GM12878 (cell line): ENCODE results near the gene PRKCZ. TPM values are rescaled to one million over a fixed set of nuclear protein-coding genes. Genes with fewer than 3 reads are reported as not detected.

Experiments
- ATAC-seq: fragments of 200-7000 bp; cut with Tn5 transposase; 3 replicates; pipeline ENCODE4 v1.9.1; 2020; ENCODE audit warnings: mild to moderate bottlenecking, moderate library complexity
- BruUV-seq: library from RNA; stranded (reverse); fragments of 400-500 nt; replicated peaks from 2 replicates; lab custom pipeline; 2021; lab: Mats Ljungman, UMichigan
- CTCF ChIA-PET: fragments of 300-600 bp; sonication (Branson Sonifier 250); formaldehyde crosslinking; extraction: SDS; loops from one replicate; lab custom pipeline; 2021; ENCODE audit warnings: inconsistent platforms; lab: Yijun Ruan, JAX
- POLR2A ChIA-PET: fragments of 350-600 bp; formaldehyde crosslinking; extraction: SDS; loops from one replicate; lab custom pipeline; 2021; ENCODE audit warnings: inconsistent platforms; lab: Charles Lee
- RAD21 ChIA-PET: fragments of 300-600 bp; sonication (Branson Sonifier 250); formaldehyde crosslinking; loops from one replicate; lab custom pipeline; 2023; ENCODE audit warnings: antibody characterized with exemption; ENCODE audit not compliant: unreplicated experiment; lab: Charles Lee
- SMC1A ChIA-PET: fragments of 300-600 bp; sonication (Branson Sonifier 250); formaldehyde crosslinking; loops from one replicate; lab custom pipeline; 2023; ENCODE audit not compliant: unreplicated experiment, uncharacterized antibody; lab: Charles Lee
- DNase-seq: peaks from one replicate; pipeline ENCODE4 v3.0.0-alpha.2; 2011; ENCODE audit warnings: low read depth, low spot score
- FAIRE-seq: peaks from 3 replicates; lab custom pipeline; 2011; peaks lifted over from hg19 to GRCh38; lab: Jason Lieb, UNC
- H2AFZ ChIP-seq: 2 replicates; pipeline ENCODE4 v1.6.0; 2011; ENCODE audit warnings: low read depth, low read length, control low read depth; ENCODE audit not compliant: control insufficient read depth
- H3K27ac ChIP-seq: 2 replicates; pipeline ENCODE4 v1.5.1; 2011; ENCODE audit warnings: control low read depth; ENCODE audit not compliant: control insufficient read depth, insufficient read depth
- H3K27me3 ChIP-seq, 2 experiments: replicated peaks in 1 of 2; 2 replicates each; pipeline versions ENCODE4 v1.6.0 to v1.6.1; 2011; ENCODE audit warnings: low read length in 1 of 2; ENCODE audit not compliant: control insufficient read depth in 2 of 2, insufficient read depth in 2 of 2
- H3K36me3 ChIP-seq, 2 experiments: 2 replicates each; pipeline ENCODE4 v1.5.1; 2011; ENCODE audit warnings: low read length in 1 of 2; ENCODE audit not compliant: control insufficient read depth in 2 of 2, insufficient read depth in 2 of 2
- H3K4me1 ChIP-seq: 2 replicates; pipeline ENCODE4 v1.6.1; 2011; ENCODE audit warnings: mild to moderate bottlenecking, low read length, moderate library complexity, mixed read lengths; ENCODE audit not compliant: control insufficient read depth, insufficient read depth
- H3K4me2 ChIP-seq: 2 replicates; pipeline ENCODE4 v1.6.0; 2011; ENCODE audit warnings: control low read depth; ENCODE audit not compliant: control insufficient read depth, insufficient read depth
- H3K4me3 ChIP-seq: fragments of 200-600 bp; sonication (generic); 2 replicates; pipeline ENCODE4 v1.5.1; 2016
- H3K79me2 ChIP-seq: 2 replicates; pipeline ENCODE4 v1.6.0; 2011; ENCODE audit warnings: low read length; ENCODE audit not compliant: control insufficient read depth, insufficient read depth
- H3K9ac ChIP-seq: 2 replicates; pipeline ENCODE4 v1.8.0; 2011; ENCODE audit warnings: low read length, control low read depth, mixed read lengths; ENCODE audit not compliant: control insufficient read depth, insufficient read depth
- H3K9me3 ChIP-seq: replicated peaks from 3 replicates; pipeline ENCODE4 v1.5.1; 2011; ENCODE audit warnings: mild to moderate bottlenecking, low read length; ENCODE audit not compliant: control insufficient read depth, insufficient read depth
- H4K20me1 ChIP-seq: 2 replicates; pipeline ENCODE4 v1.6.0; 2011; ENCODE audit not compliant: control insufficient read depth, insufficient read depth
- FOS ChIP-seq: IDR thresholded peaks from 3 replicates; pipeline ENCODE4 v1.6.1; 2011; ENCODE audit warnings: borderline replicate concordance; ENCODE audit not compliant: insufficient read length; ENCODE audit errors: extremely low read depth
- RBBP5 ChIP-seq: fragments of 200-600 bp; sonication (generic); conservative IDR thresholded peaks from 2 replicates; pipeline ENCODE4 v1.6.1; 2016
- RFX5 ChIP-seq: IDR thresholded peaks from 2 replicates; pipeline ENCODE4 v1.6.1; 2011; ENCODE audit warnings: low read depth, low read length, improper control_type of control experiment
- WGBS: methylation state at CpG from one replicate; pipeline ENCODE4 v1.1.6; 2016; ENCODE audit warnings: low lambda C conversion rate; ENCODE audit not compliant: insufficient replicate concordance, insufficient coverage; ENCODE audit errors: missing lambda C conversion rate; 5-methylcytosine and 5-hydroxymethylcytosine counted together
- in situ Hi-C: fragments of 300-500 bp; cut with MboI; formaldehyde crosslinking; loops from 9 replicates; pipeline ENCODE4 v1.14.3; 2018; ENCODE audit warnings: mixed read lengths
- intact Hi-C: fragments of 100-400 bp; cut with micrococcal nuclease; formaldehyde crosslinking; loops from one replicate; pipeline ENCODE4 v1.14.2; 2022; ENCODE audit not compliant: unreplicated experiment
- polyA plus RNA-seq, 11 experiments: library from polyadenylated mRNA; depleted of rRNA in 4 of 11; unstranded in 6 of 11; stranded (reverse) in 5 of 11; fragments of >200 nt; fragmentation: Nextera tagmentation in 4 of 11; fragmentation: Illumina TruSeq in 1 of 11; extraction: Ambion mirVana in 4 of 11; extraction: Trizol in 1 of 11; gene quantifications; 1 replicate in 1 of 11; 2 replicates in 10 of 11; pipeline versions ENCODE4 v1.2.1 to v1.2.3, GENCODE V29; 2011 to 2016; ENCODE audit warnings: inconsistent platforms in 2 of 11, missing spikeins in 2 of 11, low read depth in 1 of 11
- total RNA-seq, 4 experiments: library from RNA; depleted of rRNA in 3 of 4; stranded (reverse); fragments of >200 nt in 3 of 4; fragmentation: Illumina TruSeq in 1 of 4; extraction: Trizol in 1 of 4; gene quantifications; 2 replicates each; pipeline versions ENCODE4 v1.2.1 to v1.2.3, GENCODE V29; 2013 to 2021
- TF ChIP-seq, protein P1 (sequence below): fragments of 450-650 bp; formaldehyde crosslinking; IDR thresholded peaks from 2 replicates; pipeline ENCODE4 v1.5.0; 2022; ENCODE audit warnings: mild to moderate bottlenecking, missing genetic modification characterization
- TF ChIP-seq, protein P2 (sequence below): fragments of 450-650 bp; formaldehyde crosslinking; IDR thresholded peaks from 2 replicates; pipeline ENCODE4 v1.4.0; 2020; ENCODE audit warnings: mild to moderate bottlenecking, moderate library complexity
- TF ChIP-seq, protein P3 (sequence below): fragments of 150-350 bp; IDR thresholded peaks from 2 replicates; pipeline ENCODE4 v1.6.1; 2016; ENCODE audit warnings: low read depth, low read length

Gene PRKCZ
- total and polyA plus RNA-seq, 10 of the 15 experiments (the other 5 are each of a cell fraction or from before 2014, with no cell fraction given): 0.05 to 1.9 (median 0.64) TPM; not detected in 1

DNA sequence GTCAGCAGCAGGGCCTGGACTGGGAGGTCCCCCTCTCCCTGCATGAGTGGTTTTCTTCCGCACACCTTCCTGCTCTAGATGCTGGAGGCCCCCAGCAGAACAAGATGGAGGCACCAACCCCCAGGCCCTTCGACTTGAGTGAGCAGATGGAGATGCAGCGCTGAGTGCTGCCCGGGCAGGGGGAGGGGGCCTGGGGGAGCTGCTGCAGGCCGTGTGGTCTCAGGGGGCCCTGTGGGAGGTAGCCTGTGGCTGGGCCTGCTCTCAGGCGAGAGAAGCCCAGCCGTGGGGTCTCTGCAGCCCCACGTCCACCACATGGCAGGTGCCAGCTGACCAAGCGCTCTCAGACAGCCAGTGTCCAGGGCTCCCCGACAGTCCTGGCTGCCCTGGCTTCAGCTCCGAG, 145.6 kb downstream of the PRKCZ start:
- no peak for DNase-seq
- BruUV-seq: no TSS peak
- H2AFZ ChIP-seq: no peak overlapping the region
- no peak overlapping the region for H3K4me2 ChIP-seq
- in situ Hi-C loops (loop anchor here (10.0 kb wide), 1 partner anchor 1229 kb away; no protein-coding TSS in a partner anchor), intact Hi-C loops (loop anchor here (1.0 to 5.0 kb wide), 4 partner anchors 117 to 1227 kb away; no protein-coding TSS in a partner anchor)
- TF ChIP-seq, protein P1, sequence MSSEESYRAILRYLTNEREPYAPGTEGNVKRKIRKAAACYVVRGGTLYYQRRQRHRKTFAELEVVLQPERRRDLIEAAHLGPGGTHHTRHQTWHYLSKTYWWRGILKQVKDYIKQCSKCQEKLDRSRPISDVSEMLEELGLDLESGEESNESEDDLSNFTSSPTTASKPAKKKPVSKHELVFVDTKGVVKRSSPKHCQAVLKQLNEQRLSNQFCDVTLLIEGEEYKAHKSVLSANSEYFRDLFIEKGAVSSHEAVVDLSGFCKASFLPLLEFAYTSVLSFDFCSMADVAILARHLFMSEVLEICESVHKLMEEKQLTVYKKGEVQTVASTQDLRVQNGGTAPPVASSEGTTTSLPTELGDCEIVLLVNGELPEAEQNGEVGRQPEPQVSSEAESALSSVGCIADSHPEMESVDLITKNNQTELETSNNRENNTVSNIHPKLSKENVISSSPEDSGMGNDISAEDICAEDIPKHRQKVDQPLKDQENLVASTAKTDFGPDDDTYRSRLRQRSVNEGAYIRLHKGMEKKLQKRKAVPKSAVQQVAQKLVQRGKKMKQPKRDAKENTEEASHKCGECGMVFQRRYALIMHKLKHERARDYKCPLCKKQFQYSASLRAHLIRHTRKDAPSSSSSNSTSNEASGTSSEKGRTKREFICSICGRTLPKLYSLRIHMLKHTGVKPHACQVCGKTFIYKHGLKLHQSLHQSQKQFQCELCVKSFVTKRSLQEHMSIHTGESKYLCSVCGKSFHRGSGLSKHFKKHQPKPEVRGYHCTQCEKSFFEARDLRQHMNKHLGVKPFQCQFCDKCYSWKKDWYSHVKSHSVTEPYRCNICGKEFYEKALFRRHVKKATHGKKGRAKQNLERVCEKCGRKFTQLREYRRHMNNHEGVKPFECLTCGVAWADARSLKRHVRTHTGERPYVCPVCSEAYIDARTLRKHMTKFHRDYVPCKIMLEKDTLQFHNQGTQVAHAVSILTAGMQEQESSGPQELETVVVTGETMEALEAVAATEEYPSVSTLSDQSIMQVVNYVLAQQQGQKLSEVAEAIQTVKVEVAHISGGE (CRISPR knock-in tag): no peak
- TF ChIP-seq FOS (no peak), RBBP5 (no peak), RFX5 (no peak)
- TF ChIP-seq, protein P2, sequence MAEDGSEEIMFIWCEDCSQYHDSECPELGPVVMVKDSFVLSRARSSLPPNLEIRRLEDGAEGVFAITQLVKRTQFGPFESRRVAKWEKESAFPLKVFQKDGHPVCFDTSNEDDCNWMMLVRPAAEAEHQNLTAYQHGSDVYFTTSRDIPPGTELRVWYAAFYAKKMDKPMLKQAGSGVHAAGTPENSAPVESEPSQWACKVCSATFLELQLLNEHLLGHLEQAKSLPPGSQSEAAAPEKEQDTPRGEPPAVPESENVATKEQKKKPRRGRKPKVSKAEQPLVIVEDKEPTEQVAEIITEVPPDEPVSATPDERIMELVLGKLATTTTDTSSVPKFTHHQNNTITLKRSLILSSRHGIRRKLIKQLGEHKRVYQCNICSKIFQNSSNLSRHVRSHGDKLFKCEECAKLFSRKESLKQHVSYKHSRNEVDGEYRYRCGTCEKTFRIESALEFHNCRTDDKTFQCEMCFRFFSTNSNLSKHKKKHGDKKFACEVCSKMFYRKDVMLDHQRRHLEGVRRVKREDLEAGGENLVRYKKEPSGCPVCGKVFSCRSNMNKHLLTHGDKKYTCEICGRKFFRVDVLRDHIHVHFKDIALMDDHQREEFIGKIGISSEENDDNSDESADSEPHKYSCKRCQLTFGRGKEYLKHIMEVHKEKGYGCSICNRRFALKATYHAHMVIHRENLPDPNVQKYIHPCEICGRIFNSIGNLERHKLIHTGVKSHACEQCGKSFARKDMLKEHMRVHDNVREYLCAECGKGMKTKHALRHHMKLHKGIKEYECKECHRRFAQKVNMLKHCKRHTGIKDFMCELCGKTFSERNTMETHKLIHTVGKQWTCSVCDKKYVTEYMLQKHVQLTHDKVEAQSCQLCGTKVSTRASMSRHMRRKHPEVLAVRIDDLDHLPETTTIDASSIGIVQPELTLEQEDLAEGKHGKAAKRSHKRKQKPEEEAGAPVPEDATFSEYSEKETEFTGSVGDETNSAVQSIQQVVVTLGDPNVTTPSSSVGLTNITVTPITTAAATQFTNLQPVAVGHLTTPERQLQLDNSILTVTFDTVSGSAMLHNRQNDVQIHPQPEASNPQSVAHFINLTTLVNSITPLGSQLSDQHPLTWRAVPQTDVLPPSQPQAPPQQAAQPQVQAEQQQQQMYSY: no peak
- TF ChIP-seq, protein P3, sequence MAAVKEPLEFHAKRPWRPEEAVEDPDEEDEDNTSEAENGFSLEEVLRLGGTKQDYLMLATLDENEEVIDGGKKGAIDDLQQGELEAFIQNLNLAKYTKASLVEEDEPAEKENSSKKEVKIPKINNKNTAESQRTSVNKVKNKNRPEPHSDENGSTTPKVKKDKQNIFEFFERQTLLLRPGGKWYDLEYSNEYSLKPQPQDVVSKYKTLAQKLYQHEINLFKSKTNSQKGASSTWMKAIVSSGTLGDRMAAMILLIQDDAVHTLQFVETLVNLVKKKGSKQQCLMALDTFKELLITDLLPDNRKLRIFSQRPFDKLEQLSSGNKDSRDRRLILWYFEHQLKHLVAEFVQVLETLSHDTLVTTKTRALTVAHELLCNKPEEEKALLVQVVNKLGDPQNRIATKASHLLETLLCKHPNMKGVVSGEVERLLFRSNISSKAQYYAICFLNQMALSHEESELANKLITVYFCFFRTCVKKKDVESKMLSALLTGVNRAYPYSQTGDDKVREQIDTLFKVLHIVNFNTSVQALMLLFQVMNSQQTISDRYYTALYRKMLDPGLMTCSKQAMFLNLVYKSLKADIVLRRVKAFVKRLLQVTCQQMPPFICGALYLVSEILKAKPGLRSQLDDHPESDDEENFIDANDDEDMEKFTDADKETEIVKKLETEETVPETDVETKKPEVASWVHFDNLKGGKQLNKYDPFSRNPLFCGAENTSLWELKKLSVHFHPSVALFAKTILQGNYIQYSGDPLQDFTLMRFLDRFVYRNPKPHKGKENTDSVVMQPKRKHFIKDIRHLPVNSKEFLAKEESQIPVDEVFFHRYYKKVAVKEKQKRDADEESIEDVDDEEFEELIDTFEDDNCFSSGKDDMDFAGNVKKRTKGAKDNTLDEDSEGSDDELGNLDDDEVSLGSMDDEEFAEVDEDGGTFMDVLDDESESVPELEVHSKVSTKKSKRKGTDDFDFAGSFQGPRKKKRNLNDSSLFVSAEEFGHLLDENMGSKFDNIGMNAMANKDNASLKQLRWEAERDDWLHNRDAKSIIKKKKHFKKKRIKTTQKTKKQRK: no peak
- H3K27me3 ChIP-seq: no peaks in the 10 kb centered on the region
- peaks cover 1% of the 10 kb centered on the region for H3K79me2 ChIP-seq
- peaks cover 10% of the 10 kb centered on the region for H3K4me1 ChIP-seq
- no peaks in the 10 kb centered on the region for H4K20me1 ChIP-seq
- H3K36me3 ChIP-seq: no peaks in the 10 kb centered on the region; a peak in 1 of 4 replicates
- POLR2A ChIA-PET: interaction anchor here (0.9 to 1.8 kb wide), 2 partner anchors 8 to 196 kb away, joined by 4 to 9 read pairs; partner anchors contain the start of genes MORN1 and RER1
- no peaks in the 10 kb centered on the region for H3K9me3 ChIP-seq
- no peak for FAIRE-seq
- no peak overlapping the region for H3K9ac ChIP-seq
- 47% methylated on average over 11 of the region's 11 CpGs for WGBS
- ATAC-seq: no peak
- no peak overlapping the region for H3K4me3 ChIP-seq
- CTCF ChIA-PET: interaction anchor here (1.1 to 3.3 kb wide), 15 partner anchors 20 to 390 kb away, joined by 3 to 98 read pairs (median 6); partner anchors contain the start of genes MORN1, PEX10 and RER1
- RAD21 ChIA-PET: interaction anchor here (0.7 to 2.3 kb wide), 12 partner anchors 26 to 220 kb away, joined by 3 to 78 read pairs (median 5); partner anchors contain the start of genes MORN1, PEX10 and RER1
- SMC1A ChIA-PET: interaction anchor here (1.2 to 3.2 kb wide), 7 partner anchors 113 to 220 kb away, joined by 3 to 62 read pairs (median 5); partner anchors contain the start of genes MORN1 and RER1
- no peak overlapping the region; the same call in 1 of the 2 replicates for H3K27ac ChIP-seq
